PC-3 (cell line): Measurements from ENCODE around the gene CDK5RAP2. TPM values are rescaled to one million over a fixed set of nuclear protein-coding genes. Genes with fewer than 3 reads are reported as not detected.

ENCODE experiments used
- ATAC-seq: fragments of 200-7000 bp; cut with Tn5 transposase; 2 replicates; pipeline ENCODE4 v1.9.1; 2020; ENCODE audit warnings: mild to moderate bottlenecking, moderate library complexity
- BruUV-seq: library from RNA; stranded (reverse); fragments of 400-500 nt; replicated peaks from 2 replicates; lab custom pipeline; 2021; lab: Mats Ljungman, UMichigan
- CTCF ChIA-PET: fragments of 300-600 bp; sonication (Branson Sonifier 250); formaldehyde crosslinking; loops from one replicate; lab custom pipeline; 2022; ENCODE audit warnings: antibody characterized with exemption; lab: Charles Lee
- POLR2A ChIA-PET: fragments of 300-600 bp; sonication (Branson Sonifier 250); formaldehyde crosslinking; loops from one replicate; lab custom pipeline; 2022; ENCODE audit warnings: antibody characterized with exemption; ENCODE audit not compliant: unreplicated experiment; lab: Charles Lee
- DNase-seq: peaks from one replicate; pipeline ENCODE4 v3.0.0-alpha.2; 2015
- H2AFZ ChIP-seq: fragments of 300-600 bp; sonication (generic); 2 replicates; pipeline ENCODE4 v1.6.0; 2016; ENCODE audit warnings: antibody characterized with exemption, low read length
- H3F3A ChIP-seq: fragments of 300-600 bp; sonication (generic); one replicate; pipeline ENCODE4 v1.6.0; 2017; ENCODE audit warnings: antibody characterized with exemption, low read length, control low read depth, mild to moderate bottlenecking; ENCODE audit not compliant: unreplicated experiment
- H3K27ac ChIP-seq: fragments of 300-600 bp; sonication (generic); 2 replicates; pipeline ENCODE4 v1.5.1; 2016; ENCODE audit warnings: mild to moderate bottlenecking, low read length
- H3K27me3 ChIP-seq: fragments of 300-600 bp; sonication (generic); 2 replicates; pipeline ENCODE4 v1.6.1; 2016; ENCODE audit warnings: low read length, mixed read lengths
- H3K36me3 ChIP-seq: fragments of 300-600 bp; sonication (generic); 2 replicates; pipeline ENCODE4 v1.6.1; 2016; ENCODE audit warnings: low read depth, mixed run types, low read length, mixed read lengths
- H3K4me1 ChIP-seq: fragments of 300-600 bp; sonication (generic); 2 replicates; pipeline ENCODE4 v1.5.1; 2016; ENCODE audit warnings: low read length; ENCODE audit not compliant: insufficient read depth
- H3K4me2 ChIP-seq: fragments of 300-600 bp; sonication (generic); 2 replicates; pipeline ENCODE4 v1.6.0; 2016; ENCODE audit warnings: low read length
- H3K4me3 ChIP-seq: fragments of 300-600 bp; sonication (generic); 2 replicates; pipeline ENCODE4 v1.5.1; 2016; ENCODE audit warnings: mild to moderate bottlenecking, low read length, mixed read lengths
- H3K79me2 ChIP-seq: fragments of 300-600 bp; sonication (generic); 2 replicates; pipeline ENCODE4 v1.6.1; 2017; ENCODE audit warnings: low read length, mixed read lengths
- H3K9ac ChIP-seq: fragments of 300-600 bp; sonication (generic); 2 replicates; pipeline ENCODE4 v1.6.0; 2016; ENCODE audit warnings: mild to moderate bottlenecking, low read length
- H3K9me2 ChIP-seq: fragments of 300-600 bp; sonication (generic); replicated peaks from 2 replicates; pipeline ENCODE4 v1.6.1; 2016; ENCODE audit warnings: mixed run types, low read length, mixed read lengths
- H3K9me3 ChIP-seq: fragments of 300-600 bp; sonication (generic); 2 replicates; pipeline ENCODE4 v1.6.1; 2016; ENCODE audit warnings: low read length, mixed read lengths
- H4K20me1 ChIP-seq: fragments of 300-600 bp; sonication (generic); 2 replicates; pipeline ENCODE4 v1.6.1; 2016; ENCODE audit warnings: low read length, mixed read lengths
- CTCF ChIP-seq: fragments of 300-600 bp; sonication (generic); conservative IDR thresholded peaks from 2 replicates; pipeline ENCODE4 v1.5.1; 2017; ENCODE audit warnings: antibody characterized with exemption, low read depth, mild to moderate bottlenecking, low read length
- EZH2 ChIP-seq: fragments of 300-600 bp; sonication (generic); IDR thresholded peaks from one replicate; pipeline ENCODE4 v1.6.1; 2017; ENCODE audit warnings: antibody characterized with exemption, mild to moderate bottlenecking, low read length; ENCODE audit not compliant: unreplicated experiment
- EZH2phosphoT487 ChIP-seq: fragments of 300-600 bp; sonication (generic); IDR thresholded peaks from 2 replicates; pipeline ENCODE4 v1.6.1; 2018; ENCODE audit warnings: mild to moderate bottlenecking, antibody characterized with exemption, low read length, borderline replicate concordance
- intact Hi-C: fragments of 100-400 bp; cut with micrococcal nuclease; formaldehyde crosslinking; loops from 2 replicates; pipeline ENCODE4 v1.9.0; 2023
- total RNA-seq: library from RNA; depleted of rRNA; stranded (reverse); fragments of >200 nt; gene quantifications from 2 replicates; pipeline ENCODE4 v1.2.3, GENCODE V29; 2014

Gene CDK5RAP2
- total RNA-seq, 1 experiment from 2014 or later, result 37.4 TPM

- CTCF ChIA-PET, result no interaction called here
- no peaks in the 10 kb centered on the region for H3F3A ChIP-seq
- no peak overlapping the region for H3K27ac ChIP-seq
- no peaks in the 10 kb centered on the region for H3K79me2 ChIP-seq
- no peak overlapping the region for H3K4me2 ChIP-seq
- H3K4me1 ChIP-seq, result no peaks in the 10 kb centered on the region
- H2AFZ ChIP-seq, result no peak overlapping the region
- H3K36me3 ChIP-seq, result peaks cover 11% of the 10 kb centered on the region
- ATAC-seq (no peak), DNase-seq (no peak)
- POLR2A ChIA-PET, result no interaction called here
- H4K20me1 ChIP-seq, result no peaks in the 10 kb centered on the region
- intact Hi-C loops, result no loop called here
- H3K9ac ChIP-seq, result no peak overlapping the region
- H3K9me3 ChIP-seq, result no peaks in the 10 kb centered on the region
- no TSS peak for BruUV-seq
- H3K4me3 ChIP-seq, result no peak overlapping the region
- TF ChIP-seq EZH2phosphoT487 (no peak), EZH2 (no peak), CTCF (no peak)
- H3K9me2 ChIP-seq, result no peaks in the 10 kb centered on the region
- no peaks in the 10 kb centered on the region for H3K27me3 ChIP-seq
Observed at GRCh38 chr9:120410925-120411501, 169.0 kb downstream of the CDK5RAP2 start.

DNA sequence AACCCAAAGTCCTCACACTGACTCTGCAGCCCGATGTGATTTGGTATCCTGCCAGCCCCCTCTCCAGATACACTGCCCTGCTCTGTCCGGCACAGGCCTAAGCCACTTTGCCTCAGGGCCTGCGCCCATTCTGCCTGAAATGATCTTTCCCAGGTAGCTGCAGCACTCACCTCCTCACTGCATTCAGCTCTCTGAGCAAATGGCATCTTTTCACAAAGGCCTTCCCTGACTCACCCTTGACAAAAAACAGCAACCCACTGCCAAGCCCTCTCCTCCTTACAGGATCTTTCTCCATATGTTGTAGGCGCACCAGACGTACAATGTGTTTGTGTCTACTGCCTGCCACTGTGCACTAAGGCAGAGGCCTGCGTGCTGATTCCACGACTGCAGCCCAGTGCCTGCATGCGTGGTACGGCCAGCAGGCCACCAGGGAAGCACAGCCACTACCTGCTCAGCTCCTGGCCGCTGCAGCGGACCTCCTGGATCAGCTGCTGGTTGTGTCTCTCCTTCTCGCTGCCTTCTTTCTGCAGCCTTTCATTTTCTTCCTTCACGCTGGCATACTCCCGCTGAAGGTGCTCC lies 171.2 kb downstream of the CDK5RAP2 start:
- POLR2A ChIA-PET, result no interaction called here
- Histone ChIP-seq H3K9me3 (no peaks in the 10 kb centered on the region), H4K20me1 (no peaks in the 10 kb centered on the region), H3K36me3 (peaks cover 13% of the 10 kb centered on the region), H3K9me2 (no peaks in the 10 kb centered on the region), H3K9ac (no peak overlapping the region), H2AFZ (no peak overlapping the region), H3K4me3 (no peak overlapping the region), H3K27me3 (no peaks in the 10 kb centered on the region), H3K4me2 (no peak overlapping the region), H3F3A (no peaks in the 10 kb centered on the region), H3K4me1 (peaks cover 6% of the 10 kb centered on the region), H3K27ac (no peak overlapping the region), H3K79me2 (no peaks in the 10 kb centered on the region)
- BruUV-seq, result no TSS peak
- TF ChIP-seq CTCF (no peak), EZH2phosphoT487 (no peak), EZH2 (no peak)
- no peak for ATAC-seq
- DNase-seq, result no peak
- CTCF ChIA-PET, result no interaction called here
- intact Hi-C loops, result no loop called here

- no peaks in the 10 kb centered on the region for H3F3A ChIP-seq
- H3K36me3 ChIP-seq, result peaks cover 21% of the 10 kb centered on the region
- no peaks in the 10 kb centered on the region for H4K20me1 ChIP-seq
- intact Hi-C loops, result no loop called here
- H2AFZ ChIP-seq, result no peak overlapping the region
- ChIA-PET CTCF (no interaction called here), POLR2A (no interaction called here)
- no peaks in the 10 kb centered on the region for H3K9me2 ChIP-seq
- BruUV-seq, result no TSS peak
- H3K4me3 ChIP-seq, result no peak overlapping the region
- H3K27ac ChIP-seq, result no peak overlapping the region
- no peaks in the 10 kb centered on the region for H3K9me3 ChIP-seq
- no peaks in the 10 kb centered on the region for H3K27me3 ChIP-seq
- TF ChIP-seq EZH2phosphoT487, result no peak
- no peak for TF ChIP-seq CTCF
- no peak for TF ChIP-seq EZH2
- H3K9ac ChIP-seq, result no peak overlapping the region
- peaks cover 18% of the 10 kb centered on the region for H3K4me1 ChIP-seq
- DNase-seq, result no peak
- no peak overlapping the region for H3K4me2 ChIP-seq
- no peak for ATAC-seq
- no peaks in the 10 kb centered on the region for H3K79me2 ChIP-seq
Observed at GRCh38 chr9:120405860-120406259, 174.1 kb downstream of the CDK5RAP2 start.
